ENCODE results near the gene MLLT3.

Gene MLLT3

GRCh38 chr9:20379804-20380225 lies 242.5 kb downstream of the MLLT3 start:
- no peak for DNase-seq (ENCODE audit: low read depth in 2 of 2)

GRCh38 chr9:20378851-20379250 lies 243.4 kb downstream of the MLLT3 start:
- DNase-seq (ENCODE audit: low read depth in 2 of 2) = no peak

- DNase-seq (ENCODE audit: low read depth in 2 of 2) = no peak
Observed at GRCh38 chr9:20377790-20378189, 244.5 kb downstream of the MLLT3 start.

- DNase-seq (ENCODE audit: low read depth in 2 of 2) = no peak
Observed at GRCh38 chr9:20376731-20377375, 245.4 kb downstream of the MLLT3 start.

- no peak for DNase-seq (ENCODE audit: low read depth in 2 of 2)
Observed at GRCh38 chr9:20376042-20376441, 246.3 kb downstream of the MLLT3 start.

GRCh38 chr9:20373263-20373662 lies 249.0 kb downstream of the MLLT3 start:
- no peak for DNase-seq (ENCODE audit: low read depth in 2 of 2)

- no peak for DNase-seq (ENCODE audit: low read depth in 2 of 2)
Observed at GRCh38 chr9:20369391-20369790, 252.9 kb downstream of the MLLT3 start.

GRCh38 chr9:20367855-20368254 lies 254.4 kb downstream of the MLLT3 start:
- DNase-seq (ENCODE audit: low read depth in 2 of 2) = no peak

- no peak for DNase-seq (ENCODE audit: low read depth in 2 of 2)
Observed at GRCh38 chr9:20364959-20365358, 257.3 kb downstream of the MLLT3 start.

- no peak for DNase-seq (ENCODE audit: low read depth in 2 of 2)
Observed at GRCh38 chr9:20363233-20363632, 259.1 kb downstream of the MLLT3 start.

GRCh38 chr9:20361656-20362570 lies 260.4 kb downstream of the MLLT3 start:
- no peak for DNase-seq (ENCODE audit: low read depth in 2 of 2)

- no peak for DNase-seq (ENCODE audit: low read depth in 2 of 2)
Observed at GRCh38 chr9:20361229-20361628, 261.1 kb downstream of the MLLT3 start.

- DNase-seq (ENCODE audit: low read depth in 2 of 2) = no peak
Observed at GRCh38 chr9:20358207-20358606, 264.1 kb downstream of the MLLT3 start.

GRCh38 chr9:20357037-20357432 lies 265.3 kb downstream of the MLLT3 start:
- no peak for DNase-seq (ENCODE audit: low read depth in 2 of 2)

- DNase-seq (ENCODE audit: low read depth in 2 of 2) = peak in 1 of 2 donors; percentile 12
Observed at GRCh38 chr9:20356403-20357036, 265.8 kb downstream of the MLLT3 start.

GRCh38 chr9:20355022-20355421 lies 267.3 kb downstream of the MLLT3 start:
- no peak for DNase-seq (ENCODE audit: low read depth in 2 of 2)

GRCh38 chr9:20353931-20354652 lies 268.2 kb downstream of the MLLT3 start:
- no peak for DNase-seq (ENCODE audit: low read depth in 2 of 2)

- no peak for DNase-seq (ENCODE audit: low read depth in 2 of 2)
Observed at GRCh38 chr9:20353524-20353923, 268.8 kb downstream of the MLLT3 start.

GRCh38 chr9:20352591-20352990 lies 269.7 kb downstream of the MLLT3 start:
- no peak for DNase-seq (ENCODE audit: low read depth in 2 of 2)

GRCh38 chr9:20351715-20352114 lies 270.6 kb downstream of the MLLT3 start:
- DNase-seq (ENCODE audit: low read depth in 2 of 2) = no peak

- no peak for DNase-seq (ENCODE audit: low read depth in 2 of 2)
Observed at GRCh38 chr9:20349568-20349967, 272.7 kb downstream of the MLLT3 start.

- DNase-seq (ENCODE audit: low read depth in 2 of 2) = no peak
Observed at GRCh38 chr9:20343325-20343724, 279.0 kb downstream of the MLLT3 start.

Data from stimulated activated CD8-positive, alpha-beta memory T cell treated with anti-CD3 and anti-CD28 coated beads, Interleukin-2, amount 100 ng/mL, for 1 hour (primary cell).